Measurements from ENCODE around the gene NCKAP5. TPM values are rescaled to one million over a fixed set of nuclear protein-coding genes. Genes with fewer than 3 reads are reported as not detected.

Gene NCKAP5
- polyA plus RNA-seq, 3 donors, result not detected

DNA sequence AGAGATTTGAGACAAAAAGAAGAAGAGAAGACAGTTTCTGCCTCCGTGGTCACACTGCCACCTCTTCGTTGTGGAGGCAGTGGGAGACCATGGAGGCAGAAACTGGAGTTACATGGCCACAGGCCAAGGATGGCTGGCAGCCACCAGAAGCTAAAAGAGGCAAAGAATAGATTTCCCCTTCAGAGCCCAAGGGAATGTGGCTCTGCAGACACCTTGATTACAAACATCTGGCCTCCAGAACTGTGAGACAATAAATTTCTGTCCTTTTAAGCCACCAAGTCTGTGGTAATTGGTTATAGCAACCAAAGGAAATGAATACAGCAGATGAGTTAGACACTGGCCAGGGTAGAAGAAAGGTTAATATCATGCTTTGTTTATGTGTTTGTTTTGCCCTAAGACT, 477.9 kb downstream of the NCKAP5 start:
- H3K4me1 Mint-ChIP-seq, result no peaks in the 10 kb centered on the region
- no peak overlapping the region for H3K4me3 ChIP-seq (replicated peaks in 1 of 3; ENCODE audit: low read depth in 2 of 3, low read length in 3 of 3)
- TF ChIP-seq CTCF (IDR thresholded peaks at IDR 0.05), result no peak
- H3K4me2 ChIP-seq (replicated peaks; ENCODE audit: extremely low read depth, low read length, poor library complexity, severe bottlenecking), result no peak overlapping the region
- no peak overlapping the region for H3K27ac ChIP-seq (ENCODE audit: low read depth in 1 of 2, low read length in 2 of 2)
- no peak overlapping the region for H3K27ac Mint-ChIP-seq
- DNase-seq, result no peak
- peaks cover 0 to 4% (median 2%) of the 10 kb centered on the region in 7 donors for H3K9me3 Mint-ChIP-seq
- H3K79me2 ChIP-seq (ENCODE audit: insufficient read depth, low read length), result no peaks in the 10 kb centered on the region
- no peaks in the 10 kb centered on the region for H3K36me3 Mint-ChIP-seq
- no peaks in the 10 kb centered on the region for H3K27me3 ChIP-seq (ENCODE audit: control insufficient read depth in 2 of 2, insufficient read depth in 2 of 2, low read length in 2 of 2)
- H3K4me1 ChIP-seq (ENCODE audit: control insufficient read depth in 1 of 2, insufficient read depth in 2 of 2, low read length in 2 of 2), result no peaks in the 10 kb centered on the region
- no peak overlapping the region for H3K9ac ChIP-seq (ENCODE audit: insufficient read depth, low read length, poor library complexity, severe bottlenecking)
- WGBS (ENCODE audit: insufficient coverage), result 83% methylated on average over 2 of the region's 2 CpGs
- no peaks in the 10 kb centered on the region for H3K36me3 ChIP-seq (replicated peaks in 1 of 2; ENCODE audit: control insufficient read depth in 1 of 2, insufficient read depth in 2 of 2, low read length in 2 of 2)
- intact Hi-C loops (cut with micrococcal nuclease), result no loop called here
- no peak overlapping the region for H3K4me3 Mint-ChIP-seq
- no peak overlapping the region for H2AFZ ChIP-seq (ENCODE audit: insufficient read depth, low read depth, low read length, poor library complexity, severe bottlenecking)
- H4K20me1 ChIP-seq (ENCODE audit: insufficient read depth, low read length), result no peaks in the 10 kb centered on the region
- peaks cover 0 to 2% (median 0%) of the 10 kb centered on the region in 3 donors for H3K27me3 Mint-ChIP-seq (ENCODE audit: low read depth in 3 of 3)
- H3K9me3 ChIP-seq (replicated peaks in 1 of 2; ENCODE audit: control insufficient read depth in 1 of 2, insufficient read depth in 1 of 2, low read length in 2 of 2), result no peaks in the 10 kb centered on the region

DNA sequence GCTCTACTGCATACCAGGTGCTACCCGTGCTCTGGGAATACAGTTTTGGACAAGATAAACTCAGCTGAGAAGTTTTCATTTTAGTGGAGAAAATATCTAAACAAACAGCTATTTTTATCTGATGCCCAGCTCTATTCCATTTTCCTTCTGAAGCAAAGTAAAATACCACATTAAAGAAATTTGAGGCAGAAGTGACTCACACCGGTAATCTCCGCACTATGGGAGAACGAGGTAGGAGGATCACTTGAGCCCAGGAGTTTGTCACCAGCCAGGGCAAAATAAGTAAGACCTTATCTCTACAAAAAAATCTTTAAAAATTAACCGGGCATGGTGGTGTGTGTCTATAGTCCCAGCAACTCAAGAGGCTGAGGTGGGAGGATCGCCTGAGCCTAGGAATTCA, 482.1 kb downstream of the NCKAP5 start:
- peaks cover 0 to 2% (median 0%) of the 10 kb centered on the region in 3 donors for H3K27me3 Mint-ChIP-seq (ENCODE audit: low read depth in 3 of 3)
- no peaks in the 10 kb centered on the region for H3K27me3 ChIP-seq (ENCODE audit: control insufficient read depth in 2 of 2, insufficient read depth in 2 of 2, low read length in 2 of 2)
- H3K79me2 ChIP-seq (ENCODE audit: insufficient read depth, low read length), result no peaks in the 10 kb centered on the region
- no peak overlapping the region for H3K4me2 ChIP-seq (replicated peaks; ENCODE audit: extremely low read depth, low read length, poor library complexity, severe bottlenecking)
- no peak overlapping the region for H3K4me3 Mint-ChIP-seq
- H3K27ac Mint-ChIP-seq, result no peak overlapping the region
- H3K9me3 ChIP-seq (replicated peaks in 1 of 2; ENCODE audit: control insufficient read depth in 1 of 2, insufficient read depth in 1 of 2, low read length in 2 of 2), result no peaks in the 10 kb centered on the region
- no peaks in the 10 kb centered on the region for H3K36me3 ChIP-seq (replicated peaks in 1 of 2; ENCODE audit: control insufficient read depth in 1 of 2, insufficient read depth in 2 of 2, low read length in 2 of 2)
- H3K36me3 Mint-ChIP-seq, result no peaks in the 10 kb centered on the region
- no peaks in the 10 kb centered on the region for H3K4me1 ChIP-seq (ENCODE audit: control insufficient read depth in 1 of 2, insufficient read depth in 2 of 2, low read length in 2 of 2)
- no peak overlapping the region for H3K9ac ChIP-seq (ENCODE audit: insufficient read depth, low read length, poor library complexity, severe bottlenecking)
- intact Hi-C loops (cut with micrococcal nuclease), result no loop called here
- no peak overlapping the region for H2AFZ ChIP-seq (ENCODE audit: insufficient read depth, low read depth, low read length, poor library complexity, severe bottlenecking)
- no peak for DNase-seq
- no peaks in the 10 kb centered on the region for H3K4me1 Mint-ChIP-seq
- no peak overlapping the region for H3K4me3 ChIP-seq (replicated peaks in 1 of 3; ENCODE audit: low read depth in 2 of 3, low read length in 3 of 3)
- no peak for TF ChIP-seq CTCF (IDR thresholded peaks at IDR 0.05)
- H3K27ac ChIP-seq (ENCODE audit: low read depth in 1 of 2, low read length in 2 of 2), result no peak overlapping the region
- WGBS (ENCODE audit: insufficient coverage), result no CpG with 5 or more reads among the region's 6 CpGs
- H4K20me1 ChIP-seq (ENCODE audit: insufficient read depth, low read length), result no peaks in the 10 kb centered on the region
- no peaks in the 10 kb centered on the region for H3K9me3 Mint-ChIP-seq
